Measurements from ENCODE around the gene PSMG3.
"Not testable (repeated sequence)": the region's sequence is repeated elsewhere in the genome, so short reads cannot be mapped to it uniquely, and the experiment has no call there.

DNA sequence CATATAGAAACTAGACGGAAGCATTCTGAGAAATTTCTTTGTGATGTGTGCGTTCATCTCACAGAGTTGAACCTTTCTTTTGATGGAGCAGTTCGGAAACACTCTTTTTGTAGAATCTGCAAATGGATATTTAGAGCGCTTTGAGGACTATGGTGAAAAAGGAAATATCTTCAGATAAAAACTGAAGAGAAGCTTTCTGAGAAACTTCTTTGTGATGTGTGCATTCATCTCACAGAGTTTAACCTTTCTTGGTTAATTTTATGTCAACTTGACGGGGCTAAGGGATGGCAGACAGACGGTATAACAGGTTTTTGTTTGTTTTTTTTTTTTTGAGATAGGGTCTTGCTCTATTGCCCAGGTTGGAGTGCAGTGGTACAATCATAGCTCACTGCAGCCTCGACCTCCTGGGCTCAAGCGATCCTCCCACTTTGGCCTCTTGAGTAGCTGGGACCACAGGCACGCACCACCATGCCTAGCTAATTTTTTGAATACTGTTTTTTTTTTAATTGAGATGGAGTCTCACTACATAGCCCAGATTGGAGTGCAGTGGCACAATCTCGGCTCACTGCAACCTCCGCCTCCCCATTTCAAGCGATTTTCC lies 50.4 kb downstream of the PSMG3 start:
- TF ChIP-seq RAD21 (conservative IDR thresholded peaks at IDR 0.05 in 1 of 2, IDR thresholded peaks at IDR 0.05 in 1 of 2); HOXA7 (CRISPR knock-in tag; IDR thresholded peaks at IDR 0.05); EP300 (IDR thresholded peaks at IDR 0.05); CHD4 (IDR thresholded peaks at IDR 0.05; ENCODE audit: borderline replicate concordance); POLR2A (IDR thresholded peaks at IDR 0.05; ENCODE audit: low read length); MAFK (IDR thresholded peaks at IDR 0.05; ENCODE audit: partially characterized antibody): not testable (repeated sequence)
- TF ChIP-seq, protein P1, sequence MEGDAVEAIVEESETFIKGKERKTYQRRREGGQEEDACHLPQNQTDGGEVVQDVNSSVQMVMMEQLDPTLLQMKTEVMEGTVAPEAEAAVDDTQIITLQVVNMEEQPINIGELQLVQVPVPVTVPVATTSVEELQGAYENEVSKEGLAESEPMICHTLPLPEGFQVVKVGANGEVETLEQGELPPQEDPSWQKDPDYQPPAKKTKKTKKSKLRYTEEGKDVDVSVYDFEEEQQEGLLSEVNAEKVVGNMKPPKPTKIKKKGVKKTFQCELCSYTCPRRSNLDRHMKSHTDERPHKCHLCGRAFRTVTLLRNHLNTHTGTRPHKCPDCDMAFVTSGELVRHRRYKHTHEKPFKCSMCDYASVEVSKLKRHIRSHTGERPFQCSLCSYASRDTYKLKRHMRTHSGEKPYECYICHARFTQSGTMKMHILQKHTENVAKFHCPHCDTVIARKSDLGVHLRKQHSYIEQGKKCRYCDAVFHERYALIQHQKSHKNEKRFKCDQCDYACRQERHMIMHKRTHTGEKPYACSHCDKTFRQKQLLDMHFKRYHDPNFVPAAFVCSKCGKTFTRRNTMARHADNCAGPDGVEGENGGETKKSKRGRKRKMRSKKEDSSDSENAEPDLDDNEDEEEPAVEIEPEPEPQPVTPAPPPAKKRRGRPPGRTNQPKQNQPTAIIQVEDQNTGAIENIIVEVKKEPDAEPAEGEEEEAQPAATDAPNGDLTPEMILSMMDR (IDR thresholded peaks at IDR 0.05), result not testable (repeated sequence)
- TF ChIP-seq, protein P2, sequence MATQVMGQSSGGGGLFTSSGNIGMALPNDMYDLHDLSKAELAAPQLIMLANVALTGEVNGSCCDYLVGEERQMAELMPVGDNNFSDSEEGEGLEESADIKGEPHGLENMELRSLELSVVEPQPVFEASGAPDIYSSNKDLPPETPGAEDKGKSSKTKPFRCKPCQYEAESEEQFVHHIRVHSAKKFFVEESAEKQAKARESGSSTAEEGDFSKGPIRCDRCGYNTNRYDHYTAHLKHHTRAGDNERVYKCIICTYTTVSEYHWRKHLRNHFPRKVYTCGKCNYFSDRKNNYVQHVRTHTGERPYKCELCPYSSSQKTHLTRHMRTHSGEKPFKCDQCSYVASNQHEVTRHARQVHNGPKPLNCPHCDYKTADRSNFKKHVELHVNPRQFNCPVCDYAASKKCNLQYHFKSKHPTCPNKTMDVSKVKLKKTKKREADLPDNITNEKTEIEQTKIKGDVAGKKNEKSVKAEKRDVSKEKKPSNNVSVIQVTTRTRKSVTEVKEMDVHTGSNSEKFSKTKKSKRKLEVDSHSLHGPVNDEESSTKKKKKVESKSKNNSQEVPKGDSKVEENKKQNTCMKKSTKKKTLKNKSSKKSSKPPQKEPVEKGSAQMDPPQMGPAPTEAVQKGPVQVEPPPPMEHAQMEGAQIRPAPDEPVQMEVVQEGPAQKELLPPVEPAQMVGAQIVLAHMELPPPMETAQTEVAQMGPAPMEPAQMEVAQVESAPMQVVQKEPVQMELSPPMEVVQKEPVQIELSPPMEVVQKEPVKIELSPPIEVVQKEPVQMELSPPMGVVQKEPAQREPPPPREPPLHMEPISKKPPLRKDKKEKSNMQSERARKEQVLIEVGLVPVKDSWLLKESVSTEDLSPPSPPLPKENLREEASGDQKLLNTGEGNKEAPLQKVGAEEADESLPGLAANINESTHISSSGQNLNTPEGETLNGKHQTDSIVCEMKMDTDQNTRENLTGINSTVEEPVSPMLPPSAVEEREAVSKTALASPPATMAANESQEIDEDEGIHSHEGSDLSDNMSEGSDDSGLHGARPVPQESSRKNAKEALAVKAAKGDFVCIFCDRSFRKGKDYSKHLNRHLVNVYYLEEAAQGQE (IDR thresholded peaks at IDR 0.05), result not testable (repeated sequence)
